HepG2 (cell line): ENCODE measurements around the gene PRRT1. TPM values are rescaled to one million over a fixed set of nuclear protein-coding genes. Genes with fewer than 3 reads are reported as not detected.

Source experiments
- ATF1 ChIP-seq: IDR thresholded peaks from 2 replicates; pipeline ENCODE4 v1.6.1; 2016; ENCODE audit warnings: mild to moderate bottlenecking, control low read depth
- BRCA1 ChIP-seq: sonication (generic); formaldehyde crosslinking; IDR thresholded peaks from 2 replicates; pipeline ENCODE4 v1.4.0; 2020; ENCODE audit warnings: missing genetic modification reagents
- DR1 ChIP-seq: sonication (generic); formaldehyde crosslinking; IDR thresholded peaks from 2 replicates; pipeline ENCODE4 v1.8.0; 2021; ENCODE audit warnings: mild to moderate bottlenecking, missing genetic modification reagents, inconsistent platforms
- FLYWCH1 ChIP-seq: sonication (generic); formaldehyde crosslinking; IDR thresholded peaks from 2 replicates; pipeline ENCODE4 v1.8.1; 2023; ENCODE audit warnings: mild to moderate bottlenecking, missing genetic modification reagents
- FOXA1 ChIP-seq, 2 experiments: fragments of 450-650 bp in 1 of 2; sonication (generic) in 1 of 2; formaldehyde crosslinking in 1 of 2; IDR thresholded peaks; 2 replicates each; pipeline versions ENCODE4 v1.4.0 to v1.6.1; 2016 to 2020; ENCODE audit warnings: missing genetic modification reagents in 1 of 2
- FOXM1 ChIP-seq: sonication (generic); formaldehyde crosslinking; IDR thresholded peaks from 2 replicates; pipeline ENCODE4 v1.5.0; 2020; ENCODE audit warnings: missing genetic modification reagents
- NBN ChIP-seq: fragments of 450-650 bp; conservative IDR thresholded peaks from 2 replicates; pipeline ENCODE4 v1.6.1; 2017
- NFRKB ChIP-seq: fragments of 450-650 bp; IDR thresholded peaks from 2 replicates; pipeline ENCODE4 v1.6.1; 2017
- NR2F2 ChIP-seq: IDR thresholded peaks from 2 replicates; pipeline ENCODE4 v1.6.1; 2012; ENCODE audit warnings: low read depth, inconsistent platforms, borderline replicate concordance
- PLSCR1 ChIP-seq: sonication (generic); formaldehyde crosslinking; IDR thresholded peaks from 2 replicates; pipeline ENCODE4 v1.5.0; 2020; ENCODE audit warnings: missing genetic modification reagents, mild to moderate bottlenecking, borderline replicate concordance
- SSRP1 ChIP-seq: IDR thresholded peaks from 2 replicates; pipeline ENCODE4 v1.6.1; 2016; ENCODE audit warnings: control low read depth
- TOE1 ChIP-seq: sonication (generic); formaldehyde crosslinking; IDR thresholded peaks from 2 replicates; pipeline ENCODE4 v1.4.0; 2020; ENCODE audit warnings: mild to moderate bottlenecking, missing genetic modification reagents
- YEATS2 ChIP-seq: sonication (generic); formaldehyde crosslinking; IDR thresholded peaks from 2 replicates; pipeline ENCODE4 v1.4.0; 2020; ENCODE audit warnings: missing genetic modification reagents, borderline replicate concordance
- ZIK1 ChIP-seq: sonication (generic); formaldehyde crosslinking; IDR thresholded peaks from 2 replicates; pipeline ENCODE4 v1.5.0; 2020; ENCODE audit warnings: mild to moderate bottlenecking, low read depth, missing genetic modification reagents, borderline replicate concordance
- ZNF33B ChIP-seq: sonication (generic); formaldehyde crosslinking; IDR thresholded peaks from 2 replicates; pipeline ENCODE4 v1.5.1; 2020; ENCODE audit warnings: mild to moderate bottlenecking, missing genetic modification reagents
- ZNF430 ChIP-seq: sonication (generic); formaldehyde crosslinking; IDR thresholded peaks from 2 replicates; pipeline ENCODE4 v1.9.0; 2021; ENCODE audit warnings: mild to moderate bottlenecking, missing genetic modification reagents
- ZNF510 ChIP-seq: sonication (generic); formaldehyde crosslinking; IDR thresholded peaks from 2 replicates; pipeline ENCODE4 v1.4.0; 2020; ENCODE audit warnings: low read depth, mild to moderate bottlenecking, missing genetic modification reagents
- ZNF556 ChIP-seq: sonication (generic); formaldehyde crosslinking; IDR thresholded peaks from 2 replicates; pipeline ENCODE4 v1.4.0; 2020; ENCODE audit warnings: mild to moderate bottlenecking, missing genetic modification reagents, borderline replicate concordance
- ZNF558 ChIP-seq: sonication (generic); formaldehyde crosslinking; IDR thresholded peaks from 2 replicates; pipeline ENCODE4 v1.9.0; 2022; ENCODE audit warnings: mild to moderate bottlenecking, missing genetic modification reagents, borderline replicate concordance
- ZNF773 ChIP-seq: sonication (generic); formaldehyde crosslinking; IDR thresholded peaks from 2 replicates; pipeline ENCODE4 v1.4.0; 2020; ENCODE audit warnings: missing genetic modification reagents, borderline replicate concordance
- polyA plus RNA-seq, 8 experiments: library from polyadenylated mRNA; depleted of rRNA in 3 of 8; stranded (reverse) in 7 of 8; unstranded in 1 of 8; fragments of >200 nt; fragmentation: Illumina TruSeq in 4 of 8; extraction: Trizol in 4 of 8; gene quantifications; 2 replicates each; pipeline versions ENCODE4 v1.2.1 to v1.2.3, GENCODE V29; 2011 to 2016; ENCODE audit warnings: low read depth in 4 of 8, missing spikeins in 1 of 8, mixed read lengths in 1 of 8; ENCODE audit not compliant: insufficient read depth in 1 of 8
- total RNA-seq, 5 experiments: library from RNA; depleted of rRNA; stranded (reverse); fragments of >200 nt; fragmentation: Illumina TruSeq; extraction: Trizol; gene quantifications; 2 replicates each; pipeline ENCODE4 v1.2.3, GENCODE V29; 2016; ENCODE audit warnings: low read depth in 1 of 5
- TF ChIP-seq, protein P1 (sequence below): sonication (generic); formaldehyde crosslinking; IDR thresholded peaks from 2 replicates; pipeline ENCODE4 v1.4.0; 2020; ENCODE audit warnings: missing genetic modification reagents
- TF ChIP-seq, protein P2 (sequence below): sonication (generic); formaldehyde crosslinking; IDR thresholded peaks from 2 replicates; pipeline ENCODE4 v1.4.0; 2020; ENCODE audit warnings: missing genetic modification reagents, borderline replicate concordance
- TF ChIP-seq, protein P3 (sequence below): sonication (generic); formaldehyde crosslinking; IDR thresholded peaks from 2 replicates; pipeline ENCODE4 v1.4.0; 2020; ENCODE audit warnings: missing genetic modification reagents, low read depth, mild to moderate bottlenecking, borderline replicate concordance

The PRRT1 gene
- total and polyA plus RNA-seq, 2 of the 13 experiments (the other 11 are each of a cell fraction or from before 2014, with no cell fraction given) = 0.64 to 1.4 TPM

- no peak for TF ChIP-seq NBN
- TF ChIP-seq NFRKB = no peak
- peak; percentile 35; the same call in 1 of the 2 replicates for TF ChIP-seq NR2F2
- TF ChIP-seq DR1 = peak; percentile 24; the same call in 1 of the 2 replicates
- 0 out of 2 replicates have a peak, but pooled peaks have one; percentile 52 for TF ChIP-seq TOE1 (CRISPR knock-in tag)
- peak; percentile 81; the same call in 1 of the 2 replicates for TF ChIP-seq BRCA1 (CRISPR knock-in tag)
- TF ChIP-seq ZNF558 = no peak; the same call in 1 of the 2 replicates
- no peak for TF ChIP-seq FLYWCH1 (CRISPR knock-in tag)
- no peak for TF ChIP-seq PLSCR1 (CRISPR knock-in tag)
- TF ChIP-seq ATF1 = peak; percentile 77
- peak; percentile 97 for TF ChIP-seq ZIK1 (CRISPR knock-in tag)
- TF ChIP-seq, protein P1, sequence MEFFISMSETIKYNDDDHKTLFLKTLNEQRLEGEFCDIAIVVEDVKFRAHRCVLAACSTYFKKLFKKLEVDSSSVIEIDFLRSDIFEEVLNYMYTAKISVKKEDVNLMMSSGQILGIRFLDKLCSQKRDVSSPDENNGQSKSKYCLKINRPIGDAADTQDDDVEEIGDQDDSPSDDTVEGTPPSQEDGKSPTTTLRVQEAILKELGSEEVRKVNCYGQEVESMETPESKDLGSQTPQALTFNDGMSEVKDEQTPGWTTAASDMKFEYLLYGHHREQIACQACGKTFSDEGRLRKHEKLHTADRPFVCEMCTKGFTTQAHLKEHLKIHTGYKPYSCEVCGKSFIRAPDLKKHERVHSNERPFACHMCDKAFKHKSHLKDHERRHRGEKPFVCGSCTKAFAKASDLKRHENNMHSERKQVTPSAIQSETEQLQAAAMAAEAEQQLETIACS (CRISPR knock-in tag) = peak; percentile 80
- TF ChIP-seq SSRP1 (CRISPR knock-in tag) = peak; percentile 87; the same call in 1 of the 2 replicates
- no peak; the same call in 1 of the 2 replicates for TF ChIP-seq YEATS2 (CRISPR knock-in tag)
- peak; percentile 18; the same call in 1 of the 2 replicates for TF ChIP-seq ZNF773 (CRISPR knock-in tag)
- peak; percentile 86 for TF ChIP-seq ZNF556
- TF ChIP-seq, protein P2, sequence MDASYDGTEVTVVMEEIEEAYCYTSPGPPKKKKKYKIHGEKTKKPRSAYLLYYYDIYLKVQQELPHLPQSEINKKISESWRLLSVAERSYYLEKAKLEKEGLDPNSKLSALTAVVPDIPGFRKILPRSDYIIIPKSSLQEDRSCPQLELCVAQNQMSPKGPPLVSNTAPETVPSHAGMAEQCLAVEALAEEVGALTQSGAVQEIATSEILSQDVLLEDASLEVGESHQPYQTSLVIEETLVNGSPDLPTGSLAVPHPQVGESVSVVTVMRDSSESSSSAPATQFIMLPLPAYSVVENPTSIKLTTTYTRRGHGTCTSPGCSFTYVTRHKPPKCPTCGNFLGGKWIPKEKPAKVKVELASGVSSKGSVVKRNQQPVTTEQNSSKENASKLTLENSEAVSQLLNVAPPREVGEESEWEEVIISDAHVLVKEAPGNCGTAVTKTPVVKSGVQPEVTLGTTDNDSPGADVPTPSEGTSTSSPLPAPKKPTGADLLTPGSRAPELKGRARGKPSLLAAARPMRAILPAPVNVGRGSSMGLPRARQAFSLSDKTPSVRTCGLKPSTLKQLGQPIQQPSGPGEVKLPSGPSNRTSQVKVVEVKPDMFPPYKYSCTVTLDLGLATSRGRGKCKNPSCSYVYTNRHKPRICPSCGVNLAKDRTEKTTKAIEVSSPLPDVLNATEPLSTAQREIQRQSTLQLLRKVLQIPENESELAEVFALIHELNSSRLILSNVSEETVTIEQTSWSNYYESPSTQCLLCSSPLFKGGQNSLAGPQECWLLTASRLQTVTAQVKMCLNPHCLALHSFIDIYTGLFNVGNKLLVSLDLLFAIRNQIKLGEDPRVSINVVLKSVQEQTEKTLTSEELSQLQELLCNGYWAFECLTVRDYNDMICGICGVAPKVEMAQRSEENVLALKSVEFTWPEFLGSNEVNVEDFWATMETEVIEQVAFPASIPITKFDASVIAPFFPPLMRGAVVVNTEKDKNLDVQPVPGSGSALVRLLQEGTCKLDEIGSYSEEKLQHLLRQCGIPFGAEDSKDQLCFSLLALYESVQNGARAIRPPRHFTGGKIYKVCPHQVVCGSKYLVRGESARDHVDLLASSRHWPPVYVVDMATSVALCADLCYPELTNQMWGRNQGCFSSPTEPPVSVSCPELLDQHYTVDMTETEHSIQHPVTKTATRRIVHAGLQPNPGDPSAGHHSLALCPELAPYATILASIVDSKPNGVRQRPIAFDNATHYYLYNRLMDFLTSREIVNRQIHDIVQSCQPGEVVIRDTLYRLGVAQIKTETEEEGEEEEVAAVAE (CRISPR knock-in tag) = no peak; the same call in 1 of the 2 replicates
- no peak; the same call in 1 of the 2 replicates for TF ChIP-seq ZNF430 (CRISPR knock-in tag)
- TF ChIP-seq FOXA1 (IDR thresholded peaks at IDR 0.05) = no peak
- no peak for TF ChIP-seq FOXA1 (CRISPR knock-in tag; IDR thresholded peaks at IDR 0.05)
- 0 out of 2 replicates have a peak, but pooled peaks have one; percentile 93 for TF ChIP-seq ZNF33B (CRISPR knock-in tag)
- TF ChIP-seq FOXM1 = no peak
- TF ChIP-seq, protein P3, sequence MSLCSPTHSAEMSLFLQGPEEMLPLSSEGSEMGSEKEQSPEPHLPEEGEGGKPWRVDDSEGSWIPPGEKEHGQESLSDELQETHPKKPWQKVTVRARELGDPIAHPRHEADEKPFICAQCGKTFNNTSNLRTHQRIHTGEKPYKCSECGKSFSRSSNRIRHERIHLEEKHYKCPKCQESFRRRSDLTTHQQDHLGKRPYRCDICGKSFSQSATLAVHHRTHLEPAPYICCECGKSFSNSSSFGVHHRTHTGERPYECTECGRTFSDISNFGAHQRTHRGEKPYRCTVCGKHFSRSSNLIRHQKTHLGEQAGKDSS (CRISPR knock-in tag) = peak; percentile 72; the same call in 1 of the 2 replicates
- peak; percentile 47; the same call in 1 of the 2 replicates for TF ChIP-seq ZNF510 (CRISPR knock-in tag)
Observed at GRCh38 chr6:32195902-32196681, 44.4 kb upstream of the PRRT1 start (continued).
